ENCODE data around the gene RTL10.

The RTL10 gene

DNA sequence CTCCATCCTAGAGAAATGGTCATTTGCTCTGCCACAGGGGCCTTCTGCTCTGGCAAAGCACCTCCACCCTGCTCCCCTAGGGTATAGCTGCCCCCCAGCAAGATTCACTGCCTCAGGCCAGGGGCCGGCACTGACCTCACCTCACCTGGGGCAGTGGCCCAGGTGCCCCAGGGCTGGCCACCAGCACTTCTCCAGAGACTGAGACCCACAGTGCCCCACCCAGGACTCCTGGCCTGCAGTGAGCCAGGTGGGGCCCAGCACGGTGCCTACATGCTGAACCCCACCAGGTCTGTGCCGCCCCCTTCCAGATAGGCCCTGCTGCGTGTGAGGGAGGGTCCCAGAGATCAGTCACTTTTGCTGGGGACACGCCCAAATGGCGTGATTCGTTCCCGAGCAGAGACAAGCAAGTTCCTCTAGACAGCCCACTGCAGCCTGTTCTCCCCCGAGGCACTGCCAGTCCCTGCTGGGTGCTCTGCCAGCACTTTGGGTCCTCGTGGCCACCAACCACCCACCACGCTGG is 10.8 kb downstream of the RTL10 start:
- DNase-seq (ENCODE audit: low read depth) = no peak
- TF ChIP-seq POLR2A (IDR thresholded peaks at IDR 0.05; ENCODE audit: extremely low read depth, insufficient read length) (no peak), MYC (IDR thresholded peaks at IDR 0.05; ENCODE audit: low read depth, low read length) (no peak)
- TF ChIP-seq, protein P1, sequence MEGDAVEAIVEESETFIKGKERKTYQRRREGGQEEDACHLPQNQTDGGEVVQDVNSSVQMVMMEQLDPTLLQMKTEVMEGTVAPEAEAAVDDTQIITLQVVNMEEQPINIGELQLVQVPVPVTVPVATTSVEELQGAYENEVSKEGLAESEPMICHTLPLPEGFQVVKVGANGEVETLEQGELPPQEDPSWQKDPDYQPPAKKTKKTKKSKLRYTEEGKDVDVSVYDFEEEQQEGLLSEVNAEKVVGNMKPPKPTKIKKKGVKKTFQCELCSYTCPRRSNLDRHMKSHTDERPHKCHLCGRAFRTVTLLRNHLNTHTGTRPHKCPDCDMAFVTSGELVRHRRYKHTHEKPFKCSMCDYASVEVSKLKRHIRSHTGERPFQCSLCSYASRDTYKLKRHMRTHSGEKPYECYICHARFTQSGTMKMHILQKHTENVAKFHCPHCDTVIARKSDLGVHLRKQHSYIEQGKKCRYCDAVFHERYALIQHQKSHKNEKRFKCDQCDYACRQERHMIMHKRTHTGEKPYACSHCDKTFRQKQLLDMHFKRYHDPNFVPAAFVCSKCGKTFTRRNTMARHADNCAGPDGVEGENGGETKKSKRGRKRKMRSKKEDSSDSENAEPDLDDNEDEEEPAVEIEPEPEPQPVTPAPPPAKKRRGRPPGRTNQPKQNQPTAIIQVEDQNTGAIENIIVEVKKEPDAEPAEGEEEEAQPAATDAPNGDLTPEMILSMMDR (IDR thresholded peaks at IDR 0.05; ENCODE audit: low read depth, low read length) = no peak
- TF ChIP-seq, protein P2, sequence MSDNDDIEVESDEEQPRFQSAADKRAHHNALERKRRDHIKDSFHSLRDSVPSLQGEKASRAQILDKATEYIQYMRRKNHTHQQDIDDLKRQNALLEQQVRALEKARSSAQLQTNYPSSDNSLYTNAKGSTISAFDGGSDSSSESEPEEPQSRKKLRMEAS (IDR thresholded peaks at IDR 0.05; ENCODE audit: low read depth, low read length) = no peak
- no peak overlapping the region for H3K4me3 ChIP-seq (ENCODE audit: low read depth, low read length)

DNA sequence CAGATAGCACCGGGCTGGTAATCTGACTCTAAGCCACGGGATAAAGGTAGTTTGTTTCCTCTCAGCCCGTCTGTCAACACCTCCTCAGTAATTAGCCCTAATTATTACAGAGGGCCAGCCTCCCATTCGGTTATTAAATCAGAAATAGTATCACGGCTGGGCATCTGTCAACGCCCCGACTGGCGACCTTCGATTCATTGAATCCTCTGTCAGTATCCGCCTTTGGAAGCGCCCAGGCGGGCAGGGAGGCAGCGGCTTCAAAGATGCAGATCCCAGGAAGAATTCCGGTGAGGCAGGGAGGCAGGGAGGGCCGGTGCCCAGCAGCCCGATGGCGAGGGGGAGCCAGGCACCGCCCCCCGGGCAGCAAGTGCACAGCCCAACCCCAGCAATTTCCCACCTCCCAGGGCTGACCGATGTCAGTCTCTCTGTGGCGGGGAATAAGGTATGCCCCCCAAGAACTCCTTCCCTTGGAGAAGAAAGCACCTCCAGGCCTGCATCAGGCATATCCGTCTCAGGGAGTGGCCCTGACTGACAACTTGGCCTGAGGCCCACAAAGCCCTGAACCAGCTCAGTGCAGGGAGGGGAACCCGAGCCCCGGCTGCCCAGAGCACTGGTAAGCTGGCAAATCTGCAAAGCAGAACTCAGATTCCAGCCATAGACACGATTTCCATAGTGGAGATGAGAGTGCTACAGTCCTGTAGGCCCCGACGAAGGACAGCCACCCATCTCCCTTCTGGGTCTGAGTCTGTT is 11.4 kb downstream of the RTL10 start:
- no peak for TF ChIP-seq POLR2A (IDR thresholded peaks at IDR 0.05; ENCODE audit: extremely low read depth, insufficient read length)
- TF ChIP-seq, protein P2 (IDR thresholded peaks at IDR 0.05; ENCODE audit: low read depth, low read length) = no peak
- no peak for TF ChIP-seq MYC (IDR thresholded peaks at IDR 0.05; ENCODE audit: low read depth, low read length)
- TF ChIP-seq, protein P1 (IDR thresholded peaks at IDR 0.05; ENCODE audit: low read depth, low read length) = no peak
- DNase-seq (ENCODE audit: low read depth) = no peak
- H3K4me3 ChIP-seq (ENCODE audit: low read depth, low read length) = no peak overlapping the region

DNA sequence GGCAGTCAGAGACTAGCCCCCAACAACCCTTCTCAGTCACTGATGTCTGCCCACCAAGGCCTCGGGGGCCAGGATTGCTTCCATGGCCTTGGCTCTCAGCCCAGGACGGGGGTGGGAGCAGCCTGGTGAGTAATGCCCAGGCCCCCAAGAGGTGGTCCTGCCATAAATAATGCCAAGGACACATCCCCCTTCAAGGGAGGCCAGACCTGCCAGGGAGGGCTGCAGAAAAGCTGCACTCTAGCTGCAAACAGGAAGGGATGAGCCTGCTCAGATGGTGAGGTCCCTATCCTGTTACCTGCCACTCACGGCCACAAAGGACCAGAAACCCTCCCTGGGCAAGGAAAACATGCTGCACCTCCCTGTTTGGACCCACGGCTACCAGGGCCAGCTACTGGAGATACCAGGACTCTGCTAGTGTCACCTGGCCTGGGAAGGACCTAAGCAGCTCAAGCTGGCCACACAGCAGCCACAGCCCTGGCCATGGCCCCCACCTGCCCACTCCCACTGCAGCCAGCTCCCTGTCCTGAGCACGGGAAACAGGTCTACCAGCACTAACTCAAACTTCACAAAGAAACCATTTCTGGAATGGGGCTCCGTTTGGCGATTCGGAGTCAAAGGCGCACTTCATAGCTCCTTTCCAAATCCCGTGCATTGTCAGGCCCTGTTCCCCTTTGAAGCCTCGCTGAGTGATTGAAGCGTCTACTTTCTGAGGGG is 12.1 kb downstream of the RTL10 start:
- DNase-seq (ENCODE audit: low read depth) = no peak
- TF ChIP-seq, protein P1 (IDR thresholded peaks at IDR 0.05; ENCODE audit: low read depth, low read length) = no peak
- TF ChIP-seq, protein P2 (IDR thresholded peaks at IDR 0.05; ENCODE audit: low read depth, low read length) = no peak
- TF ChIP-seq POLR2A (IDR thresholded peaks at IDR 0.05; ENCODE audit: extremely low read depth, insufficient read length) (no peak), MYC (IDR thresholded peaks at IDR 0.05; ENCODE audit: low read depth, low read length) (no peak)

DNA sequence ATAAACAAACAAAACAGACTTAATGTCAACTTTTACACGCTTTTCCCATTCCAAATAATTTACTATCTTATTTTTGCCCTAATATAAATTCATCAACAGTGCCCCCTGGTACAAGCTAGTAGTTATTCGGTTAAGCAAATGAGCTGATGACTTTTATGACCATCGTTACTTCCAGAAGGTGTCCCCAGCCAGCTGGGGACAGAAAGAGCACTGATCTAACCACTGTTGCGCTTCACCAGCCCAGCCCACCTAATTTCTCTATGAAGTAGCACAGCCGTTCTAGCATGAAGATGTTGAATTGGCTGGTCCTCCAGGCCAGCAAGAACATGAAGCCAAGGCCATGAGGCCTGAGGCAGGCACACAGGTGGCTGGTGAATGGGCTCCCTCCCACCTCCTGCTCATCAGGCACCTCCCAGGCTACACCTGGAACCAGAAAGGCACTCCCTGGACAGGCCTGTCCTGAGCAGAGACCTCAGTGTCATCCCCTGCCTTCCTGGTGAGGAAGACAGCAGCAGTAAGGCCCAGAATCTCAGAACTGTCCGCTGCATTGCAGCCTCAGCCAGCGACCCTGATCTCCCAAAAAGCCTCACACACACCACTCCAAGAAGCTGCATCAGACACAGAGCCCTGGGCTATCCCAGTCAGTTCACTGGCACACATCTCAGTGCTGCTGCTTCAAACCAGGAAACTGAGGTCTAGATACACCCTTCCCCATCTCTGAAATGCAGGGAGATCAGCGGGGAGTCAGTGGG is 12.9 kb downstream of the RTL10 start:
- TF ChIP-seq, protein P2 (IDR thresholded peaks at IDR 0.05; ENCODE audit: low read depth, low read length) = no peak
- TF ChIP-seq, protein P1 (IDR thresholded peaks at IDR 0.05; ENCODE audit: low read depth, low read length) = no peak
- no peak for TF ChIP-seq MYC (IDR thresholded peaks at IDR 0.05; ENCODE audit: low read depth, low read length)
- no peak for TF ChIP-seq POLR2A (IDR thresholded peaks at IDR 0.05; ENCODE audit: extremely low read depth, insufficient read length)
- H3K4me3 ChIP-seq (ENCODE audit: low read depth, low read length) = no peak overlapping the region
- no peak for DNase-seq (ENCODE audit: low read depth)

More for the DNA sequence above, 12.1 kb downstream of the RTL10 start:
- no peak overlapping the region for H3K4me3 ChIP-seq (ENCODE audit: low read depth, low read length)

DNA sequence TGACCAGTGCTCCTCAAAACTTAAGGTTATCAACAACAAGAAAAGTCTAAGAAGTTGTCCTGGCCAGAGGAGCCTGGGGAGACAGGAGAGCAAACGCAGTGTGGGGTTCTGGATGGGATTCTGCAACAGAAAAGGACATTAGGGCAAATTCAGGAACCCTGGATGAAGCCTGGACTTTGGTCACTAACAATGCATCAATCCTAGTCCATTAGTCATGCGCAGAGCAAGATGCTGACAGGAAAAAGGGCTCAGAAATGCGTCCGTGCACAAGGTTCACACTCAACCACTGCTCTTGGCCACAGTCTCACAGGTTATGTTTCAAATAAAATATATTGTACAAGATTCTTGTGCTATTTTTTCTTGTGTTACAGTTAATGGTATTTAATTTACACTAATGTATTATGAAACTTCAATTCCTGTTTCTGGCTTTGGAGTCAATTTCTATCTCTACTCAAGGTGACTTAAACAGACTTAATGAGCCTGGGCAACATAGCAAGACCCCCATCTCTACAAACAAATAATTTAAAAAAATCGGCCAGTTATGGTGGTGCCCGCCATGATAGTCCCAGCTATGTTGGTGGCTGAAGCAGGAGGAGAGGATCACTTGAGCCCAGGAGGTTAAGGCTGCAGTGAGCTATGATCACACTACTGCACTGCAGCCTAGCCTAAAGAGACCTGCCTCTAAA is 13.6 kb downstream of the RTL10 start:
- TF ChIP-seq POLR2A (IDR thresholded peaks at IDR 0.05; ENCODE audit: extremely low read depth, insufficient read length) = no peak
- TF ChIP-seq, protein P1 (IDR thresholded peaks at IDR 0.05; ENCODE audit: low read depth, low read length) = no peak
- TF ChIP-seq, protein P2 (IDR thresholded peaks at IDR 0.05; ENCODE audit: low read depth, low read length) = no peak
- no peak for TF ChIP-seq MYC (IDR thresholded peaks at IDR 0.05; ENCODE audit: low read depth, low read length)
- H3K4me3 ChIP-seq (ENCODE audit: low read depth, low read length) = no peak overlapping the region
- DNase-seq (ENCODE audit: low read depth) = no peak

Measured in NB4 (cell line).